Activated naive CD4-positive, alpha-beta T cell treated with anti-CD3 and anti-CD28 coated beads, Interleukin-2, amount 50 U/mL, for 16 hours (primary cell): ENCODE results near the gene CCDC59.
A peak's percentile ranks its signal among the peaks of the same experiment; 100 is the strongest.
"Not testable (repeated sequence)": the region's sequence is repeated elsewhere in the genome, so short reads cannot be mapped to it uniquely, and the experiment has no call there.

Experiments used
- DNase-seq: peaks from one replicate; pipeline ENCODE4 v3.0.0-alpha.2; 2020

CCDC59 gene, protein sequence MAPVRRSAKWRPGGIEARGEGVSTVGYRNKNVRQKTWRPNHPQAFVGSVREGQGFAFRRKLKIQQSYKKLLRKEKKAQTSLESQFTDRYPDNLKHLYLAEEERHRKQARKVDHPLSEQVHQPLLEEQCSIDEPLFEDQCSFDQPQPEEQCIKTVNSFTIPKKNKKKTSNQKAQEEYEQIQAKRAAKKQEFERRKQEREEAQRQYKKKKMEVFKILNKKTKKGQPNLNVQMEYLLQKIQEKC

DNA sequence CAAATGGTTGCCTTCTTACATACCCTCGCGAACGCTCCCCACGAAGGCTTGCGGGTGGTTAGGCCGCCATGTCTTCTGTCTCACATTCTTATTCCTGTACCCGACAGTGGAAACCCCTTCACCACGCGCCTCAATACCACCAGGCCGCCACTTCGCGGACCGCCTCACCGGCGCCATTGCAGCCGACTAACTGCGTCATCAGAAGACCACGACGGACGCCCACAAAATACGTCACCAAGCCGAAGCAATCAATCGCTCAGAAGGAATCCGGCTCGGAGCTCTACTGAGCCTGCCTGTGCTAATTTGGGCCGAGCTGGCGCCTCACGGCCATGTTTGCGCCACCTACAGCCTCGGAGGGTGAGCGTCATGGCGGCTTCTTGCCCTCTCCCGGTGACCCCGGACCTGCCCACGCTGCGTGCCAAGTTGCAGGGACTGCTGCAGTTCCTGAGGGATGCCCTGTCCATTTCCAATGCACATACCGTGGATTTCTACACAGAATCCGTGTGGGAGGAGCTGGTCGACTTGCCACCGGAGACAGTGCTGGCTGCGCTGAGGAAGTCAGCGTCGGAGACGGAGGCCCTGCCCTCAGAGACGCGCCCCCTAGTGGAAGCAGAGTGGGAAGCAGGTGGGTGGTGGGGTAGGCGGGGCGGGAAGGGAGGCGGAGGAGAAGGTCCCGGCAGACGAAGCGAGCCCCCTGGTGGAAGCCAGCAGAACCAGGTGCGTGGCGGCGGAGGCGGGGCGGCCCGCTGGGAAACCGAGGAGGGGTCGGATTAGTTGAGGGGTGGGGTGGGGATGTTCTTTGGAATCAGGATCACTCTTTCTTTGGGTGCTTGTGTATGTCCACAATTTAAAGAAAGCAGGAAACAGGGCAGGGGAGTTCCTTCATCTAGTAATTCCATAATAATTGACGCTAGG, at the start of gene CCDC59, which contains the start of gene METTL25:
CCDC59 (minus strand) TSS at position 188 of the 915 bp plus-strand sequence; CDS start at position 177, 11 bp downstream.
METTL25 (plus strand) TSS at position 330 of the 915 bp plus-strand sequence; CDS start at position 367, 37 bp downstream.
- DNase-seq: peak; percentile 96

DNA sequence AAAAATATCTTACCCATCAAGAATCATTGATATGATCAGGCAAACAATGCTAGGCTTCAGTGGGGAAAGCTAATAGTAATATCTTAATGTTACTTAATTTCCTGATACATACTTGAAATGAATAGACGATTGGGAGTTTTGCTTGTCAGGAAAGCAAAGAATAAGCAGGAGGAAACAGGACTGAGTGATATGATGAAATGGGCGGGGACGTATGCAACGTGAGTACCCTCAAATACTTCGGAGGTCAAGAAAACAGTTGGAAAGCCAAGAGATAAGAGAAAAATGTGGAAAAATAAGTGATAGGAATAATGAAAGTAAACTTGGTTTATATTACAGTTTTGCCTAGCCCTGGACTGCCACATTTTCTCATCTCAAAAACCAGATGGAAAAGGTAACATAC, 49.3 kb upstream of the CCDC59 start:
- DNase-seq: no peak

DNA sequence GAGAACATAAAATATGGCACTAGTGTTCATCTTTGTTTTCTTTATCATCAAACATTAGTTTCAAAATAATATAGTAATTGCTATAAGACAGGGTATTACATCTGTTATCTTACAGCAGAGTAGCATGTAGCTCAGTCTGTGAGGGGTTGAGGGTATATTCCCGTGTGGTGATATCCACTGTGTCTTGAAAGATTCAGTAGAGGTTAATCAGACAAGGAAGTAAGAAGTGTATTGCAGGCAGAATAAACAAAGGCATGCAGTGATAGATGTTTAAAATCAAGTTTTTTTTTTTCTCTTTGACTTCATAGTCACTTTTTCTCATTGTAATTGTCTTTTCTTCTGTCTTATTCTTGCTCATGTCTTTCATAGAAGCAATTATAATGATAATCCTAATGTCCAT, 48.5 kb upstream of the CCDC59 start:
- DNase-seq: no peak

GRCh38 chr12:82400819-82401218, 42.6 kb upstream of the CCDC59 start:
- DNase-seq: no peak

GRCh38 chr12:82398879-82399278, 40.7 kb upstream of the CCDC59 start:
- DNase-seq: no peak

GRCh38 chr12:82383930-82384552, 25.9 kb upstream of the CCDC59 start:
- no peak for DNase-seq

DNA sequence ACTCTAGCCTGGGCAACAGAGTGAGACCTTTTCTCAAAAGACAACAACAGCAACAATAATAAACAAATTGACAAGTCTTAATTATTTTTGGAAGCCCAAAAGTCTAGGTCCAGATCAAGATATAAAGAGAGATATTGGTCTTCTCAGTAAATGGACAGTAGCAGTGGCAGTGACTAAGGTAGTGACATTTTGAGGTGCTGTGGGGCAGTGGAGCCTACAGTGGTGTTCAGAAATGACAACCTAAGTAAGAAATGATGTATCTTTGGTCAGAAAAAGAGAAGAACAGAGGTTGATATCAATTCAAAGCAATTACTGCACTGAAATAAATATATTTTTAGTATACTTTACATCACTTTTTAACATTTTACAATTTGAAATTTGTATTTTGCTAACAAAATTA, 20.8 kb upstream of the CCDC59 start:
- no peak for DNase-seq

GRCh38 chr12:82375201-82375600, 17.0 kb upstream of the CCDC59 start:
- no peak for DNase-seq

GRCh38 chr12:82366197-82366596, 8.0 kb upstream of the CCDC59 start:
- DNase-seq: no peak

DNA sequence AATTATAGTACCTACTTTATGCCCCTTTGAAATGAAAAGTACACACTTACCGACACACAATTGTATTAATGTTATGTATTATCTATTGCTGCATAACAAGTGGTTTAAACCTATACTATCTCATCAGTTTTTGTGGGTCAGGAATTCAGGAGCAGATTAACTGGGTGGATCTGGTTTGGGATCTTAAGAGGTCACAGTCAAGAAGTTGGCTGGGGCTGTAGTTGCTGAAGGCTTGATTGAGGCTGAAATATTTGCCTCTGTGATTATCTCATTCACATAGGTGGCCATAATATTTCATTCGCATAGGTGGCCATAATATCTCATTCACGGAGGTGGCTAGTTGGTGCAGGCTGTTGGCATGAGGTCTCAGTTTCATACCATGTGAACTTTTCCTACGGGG, 5.8 kb upstream of the CCDC59 start:
- no peak for DNase-seq

DNA sequence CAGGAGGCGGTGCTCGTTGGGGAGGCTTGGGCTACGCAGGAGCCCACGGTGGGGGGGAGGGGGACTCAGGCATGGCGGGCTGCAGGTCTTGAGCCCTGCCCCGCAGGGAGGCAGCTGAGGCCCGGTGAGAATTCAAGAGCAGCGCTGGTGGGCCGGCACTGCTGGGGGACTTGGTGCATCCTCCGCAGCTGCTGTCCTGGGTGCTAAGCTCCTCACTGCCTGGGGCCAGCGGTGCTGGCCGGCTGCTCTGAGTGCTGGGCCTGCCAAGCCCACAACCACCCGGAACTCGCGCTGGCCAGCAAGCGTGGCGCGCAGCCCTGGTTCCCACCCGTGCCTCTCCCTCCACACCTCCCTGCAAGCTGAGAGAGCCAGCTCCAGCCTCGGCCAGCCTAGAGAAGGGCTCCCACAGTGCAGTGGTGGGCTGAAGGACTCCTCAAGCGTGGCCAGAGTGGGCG, 3.3 kb upstream of the CCDC59 start:
- DNase-seq: no peak

- not testable (repeated sequence) for DNase-seq
Observed at GRCh38 chr12:82360834-82361233, 2.6 kb upstream of the CCDC59 start.

DNA sequence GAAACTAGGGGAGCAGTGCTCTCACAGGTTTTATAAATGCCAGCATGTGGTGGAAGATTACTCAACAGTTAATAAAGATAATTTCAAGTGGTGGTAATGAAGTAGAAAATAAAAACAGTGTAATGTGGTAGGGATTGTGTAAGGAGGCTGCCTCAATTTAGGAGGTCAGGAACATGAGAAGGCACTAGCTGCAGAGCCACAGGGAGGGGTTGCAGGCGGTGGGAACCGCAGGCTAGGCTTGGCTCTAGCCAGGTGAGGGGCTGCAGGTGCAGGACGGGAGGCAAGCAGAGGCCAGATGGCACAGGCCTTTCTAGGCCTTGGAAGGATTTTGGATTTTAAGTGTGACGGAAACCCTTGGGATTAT, 910 bp upstream of the CCDC59 start:
- DNase-seq: no peak

DNA sequence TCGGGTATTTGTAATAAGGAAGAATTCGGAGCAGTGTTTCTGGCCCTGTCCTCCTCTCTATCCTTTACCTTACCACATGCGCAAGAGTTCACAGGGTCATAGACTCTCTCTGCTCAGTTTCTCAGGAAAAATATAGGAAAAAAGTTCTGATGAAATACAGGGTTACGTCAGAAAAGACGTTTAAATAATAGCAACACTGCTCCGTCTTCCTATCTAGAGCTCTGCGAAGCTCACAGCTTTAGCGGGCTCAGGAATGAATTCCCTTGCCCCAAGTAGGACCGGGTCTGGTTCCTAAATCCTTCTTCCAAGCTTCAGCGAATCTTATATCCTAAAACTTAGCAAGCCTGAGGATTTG, 365 bp downstream of the CCDC59 start:
- DNase-seq: no peak

GRCh38 chr12:82357340-82357739, 847 bp downstream of the CCDC59 start:
- DNase-seq: no peak

DNA sequence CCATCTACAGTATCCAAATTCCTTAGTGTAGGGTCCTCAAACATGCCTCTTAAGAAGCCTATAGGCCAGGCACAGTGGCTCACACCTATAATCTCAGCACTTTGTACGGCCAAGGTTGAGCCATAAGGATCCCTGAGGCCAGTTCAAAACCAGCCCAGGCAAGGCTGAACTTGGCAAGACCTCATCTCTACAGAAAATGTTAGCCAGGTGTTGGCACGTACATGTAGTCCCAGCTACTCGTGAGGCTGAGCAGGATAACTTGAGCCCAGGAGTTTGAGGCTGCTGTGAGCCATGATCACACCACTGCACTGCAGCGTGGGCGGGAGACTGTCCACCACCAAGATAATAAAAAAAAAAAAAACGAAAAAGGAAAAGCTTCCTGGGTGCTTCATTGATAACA, 6.8 kb downstream of the CCDC59 start:
- DNase-seq: no peak

GRCh38 chr12:82350161-82350560, 8.0 kb downstream of the CCDC59 start:
- no peak for DNase-seq

DNA sequence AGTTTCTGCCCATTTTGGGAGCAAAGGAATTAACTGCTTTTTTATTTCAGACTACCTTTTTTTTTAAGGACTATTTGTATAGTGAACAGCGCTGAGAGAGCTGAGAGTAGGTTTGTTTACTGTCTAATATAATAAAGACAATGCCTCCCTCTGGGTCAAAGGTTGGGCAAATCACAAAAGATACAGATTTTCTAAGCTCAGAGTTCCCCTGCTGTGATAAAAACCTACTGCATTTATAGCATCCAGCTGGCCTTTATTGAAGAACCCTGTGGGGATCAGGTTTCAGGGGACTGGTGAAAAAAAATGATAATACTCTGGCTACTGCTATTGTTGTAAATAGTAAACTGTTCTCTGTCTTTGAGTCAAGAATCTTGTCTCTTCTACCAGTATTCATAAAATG, 28.7 kb downstream of the CCDC59 start:
- no peak for DNase-seq

GRCh38 chr12:82327861-82328260, 30.3 kb downstream of the CCDC59 start:
- DNase-seq: no peak

- DNase-seq: no peak
Observed at GRCh38 chr12:82326905-82327503, 31.2 kb downstream of the CCDC59 start.

GRCh38 chr12:82325540-82326336, 32.4 kb downstream of the CCDC59 start:
- DNase-seq: no peak

GRCh38 chr12:82319276-82319675, 38.9 kb downstream of the CCDC59 start:
- DNase-seq: no peak
